Lower leg skin (tissue), 3 donors: Measurements from ENCODE around the gene PTBP3.

Experiments
- CTCF ChIP-seq, 3 donors: fragments of 450-650 bp; IDR thresholded peaks; one replicate each; pipeline ENCODE4 v1.5.1; 2016; ENCODE audit warnings: antibody characterized with exemption in 3 of 3, mild to moderate bottlenecking in 3 of 3, moderate library complexity in 2 of 3
- POLR2A ChIP-seq, 2 donors: fragments of 450-650 bp; IDR thresholded peaks; one replicate each; pipeline ENCODE4 v1.6.1; 2016 to 2017; ENCODE audit warnings: antibody characterized with exemption in 2 of 2, mild to moderate bottlenecking in 1 of 2, moderate library complexity in 1 of 2

GRCh38 chr9:112207451-112207850 is 126.0 kb downstream of the PTBP3 start:
- TF ChIP-seq CTCF (IDR thresholded peaks at IDR 0.05) (no peak), POLR2A (IDR thresholded peaks at IDR 0.05) (no peak)
